DMS53 (cell line): ENCODE results near the gene TAF3.

Source experiments
- DNase-seq: peaks from one replicate; lab custom pipeline; 2025; lab: John Stamatoyannopoulos, UW

TAF3 gene

DNA sequence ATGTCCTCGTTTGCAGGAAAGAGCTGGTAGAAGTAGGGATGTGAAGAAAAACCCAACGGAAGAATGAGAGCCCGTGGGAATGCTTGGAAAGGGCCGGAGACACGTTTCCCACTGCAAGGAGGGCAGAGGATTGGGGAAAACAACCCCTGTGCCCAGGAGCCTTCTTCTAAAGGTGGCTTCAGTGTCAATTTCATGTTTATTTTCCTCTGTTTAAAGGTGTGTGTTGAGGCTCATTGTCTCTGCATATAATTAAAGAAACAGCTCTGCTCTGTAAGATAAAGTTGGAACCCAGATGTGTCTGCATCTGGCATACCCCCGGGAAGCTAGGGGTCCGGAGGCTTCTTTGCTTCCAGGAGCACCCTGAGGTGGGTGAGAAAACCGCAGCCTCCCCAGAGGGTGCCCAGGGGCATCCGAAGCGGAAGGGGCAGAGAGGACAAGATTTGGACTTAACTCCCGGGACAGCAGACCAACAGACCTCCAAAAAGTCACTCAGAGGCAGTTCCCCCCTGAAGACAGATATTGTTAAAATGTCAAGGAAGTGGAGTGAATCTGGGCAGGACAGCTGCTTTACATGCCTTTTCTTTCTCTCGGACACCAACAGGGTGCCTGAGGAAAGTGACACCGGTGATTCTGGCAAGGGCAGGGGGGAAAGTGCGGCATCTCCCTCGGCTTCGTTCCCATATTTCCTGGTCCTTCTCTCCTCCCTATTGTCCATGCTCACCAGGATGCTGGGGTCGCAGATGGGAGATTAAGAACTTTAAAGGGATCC, 227.6 kb downstream of the TAF3 start:
- no peak for DNase-seq

- no peak for DNase-seq
These were observed 229.4 kb downstream of the TAF3 start for GRCh38 chr10:8047452-8048280.

- DNase-seq, result no peak
These were observed 230.1 kb downstream of the TAF3 start for GRCh38 chr10:8048281-8049008.

DNA sequence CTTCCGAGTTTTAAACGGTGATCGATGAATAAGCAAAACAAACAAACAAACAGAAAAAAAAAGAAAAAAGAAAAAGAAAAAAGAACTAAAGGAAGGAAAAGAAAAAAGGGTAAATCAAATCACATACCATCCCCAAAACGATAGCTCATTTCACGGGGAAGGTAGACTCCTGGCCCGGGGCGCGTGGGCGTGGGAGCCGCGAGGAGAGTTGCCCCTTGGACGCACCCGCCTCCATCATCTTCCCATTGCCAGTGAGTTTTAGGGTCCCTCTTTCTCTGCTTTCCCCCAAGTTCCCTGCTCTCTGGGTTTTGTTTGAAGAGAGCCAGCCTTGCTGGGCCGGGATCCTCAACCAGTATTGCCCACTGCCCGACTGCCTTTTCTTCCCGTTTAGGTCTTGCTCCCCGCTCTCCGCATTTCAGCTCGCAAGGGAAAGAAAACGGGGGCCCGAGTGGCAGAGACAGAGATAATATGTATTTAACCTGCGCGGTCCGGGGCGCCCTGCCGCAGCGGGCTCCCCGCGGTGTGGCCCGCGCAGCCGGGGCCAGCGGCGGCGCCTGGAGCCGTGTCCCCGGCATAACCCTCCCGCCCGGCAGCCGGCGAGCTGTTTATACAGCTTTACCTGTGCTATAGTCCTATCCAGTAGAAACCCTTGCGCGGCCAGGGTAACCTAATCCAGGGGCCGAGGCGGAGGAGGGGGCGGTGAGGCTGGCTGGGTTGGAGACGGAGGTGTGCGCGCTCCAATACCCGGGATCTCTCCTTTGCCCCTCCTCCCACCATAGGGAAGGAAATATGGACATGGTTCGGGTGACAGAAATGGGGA, 230.9 kb downstream of the TAF3 start:
- no peak for DNase-seq

DNA sequence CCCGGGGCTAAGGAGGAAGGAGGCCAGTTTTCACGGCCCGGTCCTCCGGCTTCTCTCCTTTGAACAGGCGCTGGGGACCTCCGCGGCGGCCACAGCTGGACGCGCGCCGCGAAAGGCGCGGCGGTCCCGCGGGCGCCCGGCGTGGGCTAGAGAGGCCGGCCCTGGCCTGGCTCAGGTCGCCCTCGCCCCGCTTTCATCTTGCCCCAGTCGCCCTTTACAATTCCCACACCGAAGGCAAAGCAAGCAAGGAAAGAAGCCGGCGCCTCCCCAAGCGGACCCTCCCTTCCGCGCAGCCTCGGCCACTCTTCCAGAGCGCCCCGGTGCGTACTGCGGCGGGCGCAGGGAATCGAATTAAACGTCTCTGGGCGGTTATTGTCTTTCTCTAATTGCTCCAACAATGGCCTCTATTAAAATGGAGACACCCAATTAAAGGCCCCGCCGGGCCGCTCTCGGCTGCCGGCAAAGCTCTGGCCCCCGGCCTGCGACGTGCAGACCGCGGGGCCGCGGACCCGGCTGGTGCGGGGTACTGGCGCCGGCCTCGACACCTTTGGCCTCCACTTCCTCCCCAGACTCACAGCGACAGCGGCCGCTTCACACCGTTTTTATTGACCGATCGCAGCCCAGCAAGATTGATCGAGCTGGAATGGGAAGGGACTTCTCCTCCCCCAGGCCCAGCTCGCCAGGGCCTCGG, 231.7 kb downstream of the TAF3 start:
- no peak for DNase-seq

- DNase-seq, result peak; percentile 33
These were observed 232.3 kb downstream of the TAF3 start for GRCh38 chr10:8050556-8051108.

GRCh38 chr10:8051109-8051821, 233.0 kb downstream of the TAF3 start:
- DNase-seq, result no peak

DNA sequence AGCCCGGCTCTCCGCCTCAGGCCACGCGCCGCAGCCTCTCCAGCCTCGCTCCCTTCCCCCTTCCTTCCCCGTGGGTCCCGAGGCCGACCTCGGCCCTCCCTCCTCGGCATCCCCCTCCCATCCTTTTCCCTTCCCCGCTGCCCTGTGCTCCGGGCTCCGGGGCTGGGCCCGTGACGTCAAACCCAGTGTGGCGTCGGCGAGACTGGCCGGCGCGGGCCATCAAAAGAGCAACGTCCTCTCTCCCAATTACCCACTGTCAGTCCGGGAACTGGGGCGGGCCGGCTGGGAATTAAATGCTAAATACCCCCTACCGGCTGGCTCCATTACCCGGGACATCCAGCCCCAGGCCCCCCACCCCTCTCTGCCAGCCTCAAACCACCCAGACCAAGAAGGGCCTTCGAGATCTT, 233.5 kb downstream of the TAF3 start:
- DNase-seq, result no peak

DNA sequence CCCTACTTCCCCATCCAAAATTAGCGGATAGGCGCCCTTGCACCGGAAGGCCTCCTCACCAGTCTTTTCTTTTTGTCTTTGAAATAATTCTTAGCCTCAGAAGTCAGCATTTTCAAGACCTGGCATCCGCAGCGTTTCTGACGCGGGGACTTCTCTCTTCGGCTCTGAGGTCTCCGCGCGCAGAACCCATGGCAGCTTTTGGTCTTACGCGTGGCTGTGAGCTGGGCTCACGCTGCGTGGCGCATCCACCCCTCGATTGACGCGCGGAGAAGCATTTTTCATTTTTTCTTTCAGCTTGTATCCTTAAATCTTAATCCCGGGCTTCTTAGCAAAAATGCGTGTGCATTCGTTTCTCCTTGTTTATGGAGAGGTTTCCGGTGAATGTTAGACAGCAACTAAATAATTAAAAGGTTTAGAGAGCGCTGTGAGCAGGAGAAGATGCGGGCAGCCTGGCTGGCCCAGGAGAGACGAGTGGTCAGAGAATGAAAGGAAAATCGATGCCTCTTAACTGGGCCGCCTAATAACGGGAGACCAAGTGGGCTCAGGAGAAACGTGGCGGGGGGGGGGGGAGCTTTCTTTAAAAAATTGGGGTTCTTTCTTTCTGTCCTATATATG, 234.1 kb downstream of the TAF3 start:
- DNase-seq, result no peak

DNA sequence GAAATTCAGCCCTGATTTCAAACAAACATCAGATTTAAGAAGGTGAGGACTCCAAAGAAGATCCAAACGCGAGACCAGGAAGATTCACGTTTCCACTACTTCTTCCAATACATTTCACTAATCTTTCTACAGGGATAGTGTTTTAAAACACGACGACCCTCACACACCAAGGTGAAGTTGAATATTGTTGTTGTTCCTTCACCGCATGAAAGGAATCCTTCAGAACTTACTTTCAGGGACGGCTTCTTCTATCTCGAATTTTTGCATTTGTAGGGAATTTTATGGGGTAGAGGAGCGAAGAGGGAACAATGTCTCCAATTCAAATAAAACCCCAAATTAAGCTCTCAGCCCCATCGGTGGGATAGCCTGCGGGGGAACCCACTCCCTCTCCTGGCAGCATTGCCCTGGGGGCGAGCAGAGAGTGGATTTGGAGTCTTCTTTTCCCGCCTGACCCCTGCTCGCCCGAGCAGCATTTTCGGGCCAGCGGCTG, 234.7 kb downstream of the TAF3 start:
- no peak for DNase-seq

DNA sequence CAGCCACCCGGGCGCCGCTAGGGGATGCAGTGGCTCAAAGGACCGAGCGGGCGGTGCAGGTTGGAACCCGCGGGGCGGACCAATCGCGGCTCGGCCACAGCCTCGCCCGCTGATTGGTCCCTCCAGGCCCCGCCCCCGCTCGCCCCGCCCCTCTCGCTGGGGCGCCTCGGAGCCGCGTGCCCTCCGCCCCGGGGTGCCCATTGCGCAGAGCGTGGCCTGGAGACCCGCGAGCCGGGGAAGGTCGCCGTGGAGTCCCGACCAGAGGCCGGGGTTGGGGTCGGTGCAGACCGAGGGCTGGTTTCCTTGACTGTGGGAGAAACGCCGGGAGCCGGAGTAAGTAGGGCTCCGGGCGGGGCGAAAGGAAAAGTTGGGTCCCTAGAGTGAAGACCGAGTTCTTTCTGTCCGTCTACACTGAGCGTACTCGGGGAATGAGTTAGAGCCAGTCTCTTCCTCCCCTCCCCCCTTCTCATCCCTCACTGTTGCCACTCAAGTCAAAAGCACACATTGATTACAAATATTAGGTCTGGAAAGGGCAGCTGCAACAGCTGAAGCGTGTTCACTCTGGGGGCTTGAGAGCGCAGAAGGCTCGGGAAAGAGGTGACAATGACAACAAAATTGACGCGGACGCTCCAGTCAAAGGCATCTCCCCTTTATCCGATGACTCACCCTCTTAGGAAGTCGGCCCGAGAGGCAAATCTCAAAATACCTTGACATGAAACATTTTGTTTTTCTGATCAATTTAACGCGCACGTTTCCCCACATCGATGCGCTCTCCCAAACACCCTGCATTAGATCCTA, 235.3 kb downstream of the TAF3 start:
- DNase-seq, result peak; percentile 21

- DNase-seq, result no peak
These were observed 235.9 kb downstream of the TAF3 start for GRCh38 chr10:8054244-8054493.

- no peak for DNase-seq
These were observed 236.4 kb downstream of the TAF3 start, which contains the start of gene GATA3 for GRCh38 chr10:8054494-8055407. Gene GATA3, plus strand, starts transcription at chr10:8054688. Its CDS starts 968 bp downstream, at chr10:8055656.

DNA sequence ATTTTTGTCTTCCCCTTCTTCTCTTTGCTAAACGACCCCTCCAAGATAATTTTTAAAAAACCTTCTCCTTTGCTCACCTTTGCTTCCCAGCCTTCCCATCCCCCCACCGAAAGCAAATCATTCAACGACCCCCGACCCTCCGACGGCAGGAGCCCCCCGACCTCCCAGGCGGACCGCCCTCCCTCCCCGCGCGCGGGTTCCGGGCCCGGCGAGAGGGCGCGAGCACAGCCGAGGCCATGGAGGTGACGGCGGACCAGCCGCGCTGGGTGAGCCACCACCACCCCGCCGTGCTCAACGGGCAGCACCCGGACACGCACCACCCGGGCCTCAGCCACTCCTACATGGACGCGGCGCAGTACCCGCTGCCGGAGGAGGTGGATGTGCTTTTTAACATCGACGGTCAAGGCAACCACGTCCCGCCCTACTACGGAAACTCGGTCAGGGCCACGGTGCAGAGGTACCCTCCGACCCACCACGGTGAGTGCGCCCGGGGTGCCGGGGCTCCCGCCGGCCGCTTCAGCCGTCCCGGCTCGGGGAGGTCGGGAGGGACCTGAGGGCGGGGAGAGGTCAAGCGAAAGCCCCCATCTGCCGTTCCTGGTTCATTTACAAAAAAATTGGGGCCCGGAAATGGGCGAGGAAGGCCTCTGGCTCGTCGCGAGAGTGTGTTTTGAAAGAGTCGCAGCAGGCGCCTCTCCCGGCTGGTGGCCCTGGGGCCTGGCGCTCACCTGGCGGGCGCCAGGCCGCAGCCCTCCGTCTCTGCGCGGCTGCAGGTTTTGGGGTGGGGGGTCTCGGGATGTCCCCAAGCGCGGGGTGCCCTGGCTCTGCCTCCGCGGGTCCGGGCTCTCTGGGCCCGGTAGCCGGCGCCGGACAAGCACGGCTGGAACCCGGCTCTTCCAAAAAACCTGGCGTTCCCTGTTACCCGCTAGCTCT, 237.4 kb downstream of the TAF3 start:
- no peak for DNase-seq

DNA sequence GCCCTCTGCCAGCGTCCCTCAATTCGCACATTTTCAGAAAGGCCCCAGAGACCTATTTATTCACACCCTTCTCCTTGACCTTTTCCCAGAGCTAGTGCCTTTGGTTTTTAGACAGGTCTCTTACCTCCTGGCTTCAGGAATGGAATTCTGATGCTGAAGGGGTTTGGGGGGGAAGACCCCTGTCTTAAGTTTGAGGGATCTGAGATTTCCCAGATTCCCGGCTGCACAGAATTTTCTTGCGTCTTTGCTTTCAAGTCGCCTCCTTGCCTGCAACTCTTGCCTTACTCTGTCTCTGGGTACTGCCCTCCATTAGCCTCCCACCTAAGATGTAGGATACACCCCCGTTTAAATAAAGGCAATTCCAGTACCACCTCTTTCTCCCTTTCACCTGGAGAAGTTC, 238.1 kb downstream of the TAF3 start:
- no peak for DNase-seq

- no peak for DNase-seq
These were observed 238.6 kb downstream of the TAF3 start for GRCh38 chr10:8056871-8057331.
